GM19238 (cell line): Measurements from ENCODE around the gene UBP1.
"Not testable (repeated sequence)": the region's sequence is repeated elsewhere in the genome, so short reads cannot be mapped to it uniquely, and the experiment has no call there.

Source experiments
- DNase-seq: peaks from one replicate; pipeline ENCODE4 v3.0.0; 2011; ENCODE audit warnings: low spot score; ENCODE audit not compliant: insufficient read length

UBP1 gene

DNA sequence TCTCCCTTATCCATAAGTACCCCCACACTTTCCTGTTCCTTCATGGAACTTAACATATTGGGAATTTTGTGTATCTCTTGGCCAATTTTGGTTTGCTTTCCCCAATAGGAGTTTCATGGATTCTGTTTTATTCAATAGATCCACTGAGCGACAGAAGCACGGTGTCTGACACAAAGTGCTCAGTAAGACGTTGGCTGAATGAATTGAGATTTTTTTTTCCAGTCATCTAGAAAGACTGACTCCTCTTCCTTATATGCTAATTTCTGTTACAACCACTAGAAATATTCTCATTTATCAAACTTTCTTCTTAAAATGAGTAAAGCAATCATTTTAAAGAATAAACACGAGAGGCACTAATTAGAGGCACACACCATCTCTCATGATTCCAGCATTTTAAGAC is 48.1 kb downstream of the UBP1 start:
- DNase-seq = no peak

DNA sequence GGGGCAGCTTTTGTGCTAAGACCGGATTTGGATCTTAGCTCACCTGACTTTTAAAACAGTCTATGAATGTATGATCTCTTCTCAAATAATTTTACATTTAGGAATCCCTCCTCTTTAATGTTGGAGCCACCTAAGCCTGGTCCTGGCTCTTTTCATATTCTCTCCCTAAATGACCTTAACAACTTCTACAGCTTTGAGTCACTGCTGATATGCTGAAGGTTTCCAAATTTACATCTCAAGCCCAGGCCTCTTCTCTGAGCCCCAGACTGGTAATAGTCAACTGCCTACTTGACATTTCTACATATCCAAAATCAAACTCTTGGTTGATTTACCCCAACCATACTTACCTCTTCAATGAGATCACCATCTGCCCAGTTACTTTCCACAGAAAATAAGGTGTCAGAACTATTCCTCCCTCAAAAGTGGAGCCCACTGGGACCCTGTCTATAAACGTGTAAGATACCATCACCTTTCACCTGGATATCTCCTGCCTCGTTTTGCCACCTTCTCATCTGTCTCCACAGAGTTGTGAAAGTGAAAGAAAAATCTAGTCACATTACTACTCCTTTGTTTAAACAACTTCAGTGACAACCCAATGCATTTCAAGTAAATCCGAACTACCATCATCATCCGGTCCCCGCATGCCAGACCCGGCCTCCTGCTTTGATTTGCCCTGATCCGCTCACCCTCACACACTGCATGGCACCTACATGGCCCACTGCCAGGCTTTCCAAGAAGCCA is 48.8 kb downstream of the UBP1 start:
- DNase-seq = no peak

DNA sequence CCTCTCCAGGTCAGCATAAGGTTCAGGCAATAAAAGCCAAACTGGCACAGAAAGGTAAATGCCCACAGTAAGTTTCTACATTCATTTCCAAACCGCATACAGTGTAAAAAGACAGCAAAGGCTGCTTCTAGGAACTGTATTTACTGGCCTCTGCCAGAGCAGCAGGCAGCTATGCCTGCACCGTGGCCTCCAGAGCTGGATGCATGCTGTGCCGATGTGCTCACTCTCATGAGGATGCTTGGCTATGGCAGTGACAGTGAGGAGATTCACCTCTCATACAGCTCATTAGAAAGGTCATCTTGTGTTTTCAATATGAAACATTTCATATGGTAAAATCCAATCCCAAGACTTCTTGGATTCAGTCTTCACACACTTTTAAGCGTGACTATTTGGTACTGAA is 50.3 kb downstream of the UBP1 start:
- no peak for DNase-seq

DNA sequence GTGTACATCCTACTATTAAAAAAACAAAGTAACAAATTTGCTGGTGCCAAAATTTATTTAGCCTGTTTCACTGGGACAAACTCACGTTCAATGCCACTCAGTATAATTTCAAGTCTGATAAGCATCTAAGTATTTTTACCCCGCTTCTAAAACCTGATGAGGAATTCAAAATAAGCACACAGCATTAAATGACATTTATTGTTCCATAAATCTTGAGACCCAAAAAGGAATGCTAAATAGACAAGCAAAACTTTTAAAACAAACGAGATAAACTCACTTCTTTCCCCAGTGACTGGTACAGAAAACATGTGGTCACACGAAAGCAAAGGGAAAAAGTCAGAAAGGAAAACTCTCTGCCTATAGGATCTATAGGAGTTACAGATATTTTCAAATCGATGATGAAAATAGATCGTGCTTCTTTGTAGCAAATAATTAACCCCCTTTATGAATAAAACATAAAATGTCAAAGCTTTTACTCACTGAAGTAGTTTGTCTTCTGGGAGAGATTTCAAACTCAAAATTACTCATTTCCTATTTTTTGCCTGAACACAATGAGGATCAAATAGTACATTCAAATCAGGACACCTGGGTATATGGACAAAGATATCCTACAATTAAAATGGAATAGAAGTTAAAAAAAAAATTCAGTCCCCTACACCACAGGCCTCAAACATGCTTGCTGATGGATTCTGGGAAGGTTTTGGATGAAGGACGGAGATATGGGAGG is 51.7 kb downstream of the UBP1 start:
- no peak for DNase-seq

DNA sequence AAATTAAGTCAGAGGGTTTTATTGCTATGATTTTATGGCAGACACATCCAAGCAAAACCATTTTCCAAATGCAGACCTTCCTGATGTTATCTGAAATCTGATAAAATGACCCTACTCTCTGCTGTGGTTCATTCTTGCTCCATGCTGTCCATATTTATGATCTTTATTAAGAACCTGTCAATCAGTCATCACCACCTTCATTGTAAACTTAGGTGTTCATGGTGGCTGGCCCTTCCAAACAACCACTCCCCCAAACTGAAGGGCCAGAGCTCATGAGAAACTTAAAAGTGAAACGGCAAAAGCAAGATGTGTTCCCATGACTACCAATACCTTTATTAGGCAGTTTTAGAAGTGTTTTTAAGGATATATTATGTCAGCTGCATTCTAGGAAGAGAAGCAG is 53.6 kb downstream of the UBP1 start:
- DNase-seq = no peak

DNA sequence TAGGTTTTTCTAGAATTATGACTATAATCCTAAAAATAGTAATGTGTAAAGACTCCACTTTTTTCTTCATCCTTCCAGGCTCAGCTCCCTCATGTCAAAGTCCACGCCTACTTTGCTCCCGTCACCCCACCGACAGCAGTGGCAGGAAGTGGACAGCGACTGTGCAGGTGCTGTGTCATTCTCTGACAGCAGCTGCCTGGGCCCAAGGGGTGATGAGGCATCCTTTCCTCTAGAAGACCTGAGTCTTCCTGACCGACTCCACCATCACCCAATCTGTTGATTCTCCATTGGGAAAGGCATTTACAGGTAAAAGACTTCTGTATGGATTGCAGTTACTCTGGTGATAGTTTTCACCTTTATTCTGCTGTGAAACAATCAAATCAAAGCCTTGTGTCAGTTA is 54.8 kb downstream of the UBP1 start:
- no peak for DNase-seq

DNA sequence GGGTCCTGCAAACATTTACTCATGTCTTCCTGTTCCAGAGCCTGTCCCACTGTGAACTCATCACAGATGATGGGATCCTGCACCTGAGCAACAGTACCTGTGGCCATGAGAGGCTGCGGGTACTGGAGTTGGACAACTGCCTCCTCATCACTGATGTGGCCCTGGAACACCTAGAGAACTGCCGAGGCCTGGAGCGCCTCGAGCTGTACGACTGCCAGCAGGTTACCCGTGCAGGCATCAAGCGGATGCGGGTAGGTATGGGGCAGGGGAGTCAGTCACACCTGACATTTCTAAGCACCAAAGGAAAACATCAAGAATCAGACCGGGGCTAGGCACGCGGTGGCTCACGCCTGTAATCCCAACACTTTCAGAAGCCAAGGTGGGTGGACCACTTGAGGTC is 56.3 kb downstream of the UBP1 start:
- no peak for DNase-seq

DNA sequence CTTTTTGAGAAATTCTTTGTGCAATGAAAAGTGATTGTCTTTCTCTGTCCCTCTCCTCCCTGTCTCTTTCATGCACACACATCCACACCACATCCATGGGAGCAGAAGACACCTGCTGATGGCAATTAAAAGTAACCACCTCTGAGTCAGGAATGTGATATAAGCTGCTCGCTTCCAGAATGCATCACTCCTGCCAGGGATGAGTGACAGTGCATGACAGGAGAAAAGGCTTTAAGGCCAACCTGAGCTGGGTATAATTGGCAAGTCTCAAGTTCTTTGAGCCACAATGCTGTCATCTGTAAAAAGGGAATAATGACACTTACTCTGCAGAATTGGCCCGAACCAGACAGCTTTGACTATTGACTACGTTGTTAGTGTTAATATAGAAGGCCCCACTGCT is 59.6 kb downstream of the UBP1 start:
- DNase-seq = no peak

DNA sequence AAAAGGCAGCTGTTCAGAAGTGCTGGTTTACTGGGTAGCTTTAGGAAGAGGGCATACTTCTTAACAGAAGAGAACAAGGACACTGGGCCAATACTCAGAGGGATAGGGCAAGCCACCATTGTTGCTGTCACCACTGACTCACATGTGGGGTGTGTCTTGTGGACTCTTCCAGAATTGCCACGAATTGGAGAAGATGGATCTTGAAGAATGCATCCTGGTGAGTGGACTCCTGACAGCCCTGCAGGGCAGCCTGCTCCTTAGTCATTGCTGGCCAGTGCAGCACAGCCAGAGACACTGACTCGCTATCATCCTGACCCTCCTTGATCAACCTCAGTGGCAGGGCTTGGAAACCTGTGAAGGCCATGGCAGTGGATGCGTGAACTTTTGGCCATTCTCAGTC is 62.3 kb downstream of the UBP1 start:
- DNase-seq = no peak

DNA sequence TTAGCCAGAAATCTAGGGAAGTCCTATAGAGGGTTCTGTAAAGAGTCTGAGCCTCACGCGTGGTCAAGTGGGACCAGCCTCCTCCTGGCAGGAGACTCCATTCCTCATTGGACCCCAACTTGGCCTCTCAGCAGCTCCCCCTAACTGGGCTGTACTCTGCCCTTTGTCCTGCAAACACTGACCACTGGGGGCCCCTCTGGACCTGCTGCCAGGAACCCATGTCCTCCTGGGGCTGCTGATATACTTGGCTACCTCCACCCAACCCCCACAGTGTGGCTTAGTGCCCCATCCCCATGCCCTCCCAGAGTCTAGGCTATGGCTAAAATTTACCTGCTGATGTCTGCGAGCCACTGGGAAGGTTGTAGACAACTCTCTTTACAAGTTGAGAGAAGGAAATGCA is 62.7 kb downstream of the UBP1 start:
- no peak for DNase-seq

DNA sequence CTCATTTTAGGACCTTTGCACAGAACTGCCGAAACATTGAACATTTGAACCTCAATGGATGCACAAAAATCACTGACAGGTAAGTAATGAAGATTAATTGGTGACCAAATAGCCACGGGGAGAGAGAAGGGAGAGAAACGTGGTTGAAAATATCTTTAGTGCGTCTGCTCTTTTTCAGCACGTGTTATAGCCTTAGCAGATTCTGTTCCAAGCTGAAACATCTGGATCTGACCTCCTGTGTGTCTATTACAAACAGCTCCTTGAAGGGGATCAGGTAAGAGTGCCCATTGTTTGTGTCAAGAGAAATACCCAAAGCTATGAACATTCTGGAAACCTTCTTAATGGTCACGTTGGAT is 67.1 kb downstream of the UBP1 start:
- no peak for DNase-seq

DNA sequence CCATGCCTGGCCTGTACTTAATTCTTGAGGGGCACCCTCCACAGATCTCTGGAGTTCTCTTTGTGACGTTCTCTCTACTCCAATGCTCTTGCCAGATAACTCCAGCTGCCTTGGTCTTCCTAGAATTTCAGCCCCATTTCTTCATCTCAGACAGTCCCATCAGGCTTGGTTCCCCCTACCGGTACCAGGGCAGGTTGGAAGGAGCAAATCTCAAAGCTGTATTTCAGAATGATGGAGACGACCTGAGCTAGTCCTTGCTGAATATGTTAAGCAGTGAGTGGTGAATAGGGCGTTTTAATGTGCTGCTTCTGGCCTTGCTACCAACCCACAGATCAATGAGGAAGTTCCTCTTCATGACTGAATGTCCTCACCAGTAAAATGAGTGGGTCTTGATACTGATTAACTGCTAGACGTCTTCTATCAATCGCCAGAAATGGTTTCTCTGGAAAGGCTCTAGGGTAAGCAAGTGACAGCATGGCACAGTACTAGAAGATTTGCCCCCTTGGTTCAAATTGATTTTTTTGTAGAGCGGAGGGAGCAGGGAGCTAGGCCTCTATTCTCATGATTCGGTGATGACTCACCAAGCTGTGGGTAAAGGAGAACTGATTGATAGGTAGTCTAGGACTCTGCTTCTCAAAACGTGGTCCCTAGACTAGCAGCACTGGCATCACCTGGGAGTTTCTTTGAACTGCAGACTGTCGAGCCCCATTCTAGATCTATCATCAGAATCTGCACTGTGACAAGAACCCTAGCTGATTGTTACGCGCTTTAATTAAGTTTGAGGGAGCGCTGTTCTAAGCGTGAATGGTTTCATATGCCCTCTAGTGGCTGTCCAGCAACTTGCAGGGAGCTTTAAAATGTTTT is 67.8 kb downstream of the UBP1 start:
- no peak for DNase-seq

DNA sequence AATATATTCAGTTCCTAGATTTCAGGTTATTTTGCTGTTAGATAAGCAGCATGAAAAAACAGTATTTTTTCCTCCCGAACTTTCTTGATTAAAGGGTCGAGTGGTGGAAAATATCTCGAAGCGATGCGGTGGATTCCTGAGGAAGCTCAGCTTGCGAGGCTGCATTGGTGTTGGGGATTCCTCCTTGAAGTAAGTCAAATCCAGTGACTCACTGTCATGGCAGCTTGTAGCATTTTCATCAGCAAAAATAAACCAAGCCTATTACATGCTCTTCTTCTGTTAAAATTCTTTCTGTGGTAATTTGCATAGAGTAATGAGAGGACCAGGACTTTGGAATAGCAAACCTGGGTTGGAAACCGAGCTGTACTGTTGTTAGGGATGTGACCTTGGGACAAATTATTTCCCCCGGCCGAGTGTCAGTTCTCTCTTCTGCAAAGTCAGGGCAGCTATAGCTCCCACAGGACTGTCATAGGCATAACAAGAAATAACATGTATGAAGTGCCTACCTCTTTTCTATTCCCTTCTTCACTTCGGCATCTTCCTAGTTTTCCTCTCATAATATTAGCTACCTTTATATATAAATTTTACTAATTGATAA is 75.6 kb downstream of the UBP1 start:
- no peak for DNase-seq

DNA sequence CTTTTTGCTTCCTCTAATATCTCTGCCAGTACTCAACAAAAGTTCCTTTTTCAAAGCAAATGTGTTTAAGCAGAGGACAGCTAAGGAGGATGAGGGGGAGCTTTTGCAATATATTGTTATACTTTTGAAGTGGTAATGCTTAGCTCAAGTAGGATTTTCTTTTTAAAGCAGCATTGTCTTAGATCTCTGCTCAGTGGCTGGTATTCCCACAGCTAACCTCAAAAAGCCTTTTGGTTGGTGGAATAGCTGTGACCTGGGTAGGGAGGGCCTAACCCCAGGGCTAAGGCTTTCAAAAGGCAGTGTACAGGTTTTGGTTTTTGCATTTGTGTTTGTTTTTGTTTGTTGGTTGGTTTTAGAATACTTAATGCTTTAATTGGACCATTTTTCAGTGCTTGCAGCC is 76.1 kb downstream of the UBP1 start:
- DNase-seq = no peak

DNA sequence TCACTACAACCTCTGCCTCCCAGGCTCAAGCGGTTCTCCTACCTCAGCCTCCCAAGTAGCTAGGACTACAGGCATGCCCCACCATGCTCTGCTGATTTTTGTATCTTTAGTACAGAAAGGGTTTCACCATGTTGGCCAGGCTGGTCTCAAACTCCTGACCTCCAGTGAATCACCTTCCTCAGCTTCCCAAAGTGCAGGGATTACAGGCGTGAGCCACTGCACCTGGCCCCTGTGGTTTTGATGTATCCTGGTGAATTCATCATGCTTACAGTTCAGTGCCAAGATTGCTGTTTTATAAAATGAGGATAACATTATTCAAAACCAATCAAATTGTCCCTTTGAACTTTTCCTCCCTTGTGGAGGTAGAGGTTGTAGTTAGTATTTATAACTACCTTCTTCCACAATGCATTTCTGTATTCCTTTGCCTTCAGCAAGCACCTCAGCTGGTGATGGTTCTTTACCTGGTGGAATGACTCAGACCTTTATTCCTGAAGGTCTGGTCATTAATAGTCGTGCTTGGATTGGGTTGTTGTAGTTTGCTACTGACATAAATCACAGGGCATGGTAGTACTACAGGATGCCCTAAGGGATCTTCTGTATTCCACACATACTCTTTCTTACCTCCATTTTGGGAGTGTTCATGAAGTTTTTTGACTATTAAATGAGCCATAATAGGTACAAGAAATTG is 76.9 kb downstream of the UBP1 start:
- DNase-seq = no peak

DNA sequence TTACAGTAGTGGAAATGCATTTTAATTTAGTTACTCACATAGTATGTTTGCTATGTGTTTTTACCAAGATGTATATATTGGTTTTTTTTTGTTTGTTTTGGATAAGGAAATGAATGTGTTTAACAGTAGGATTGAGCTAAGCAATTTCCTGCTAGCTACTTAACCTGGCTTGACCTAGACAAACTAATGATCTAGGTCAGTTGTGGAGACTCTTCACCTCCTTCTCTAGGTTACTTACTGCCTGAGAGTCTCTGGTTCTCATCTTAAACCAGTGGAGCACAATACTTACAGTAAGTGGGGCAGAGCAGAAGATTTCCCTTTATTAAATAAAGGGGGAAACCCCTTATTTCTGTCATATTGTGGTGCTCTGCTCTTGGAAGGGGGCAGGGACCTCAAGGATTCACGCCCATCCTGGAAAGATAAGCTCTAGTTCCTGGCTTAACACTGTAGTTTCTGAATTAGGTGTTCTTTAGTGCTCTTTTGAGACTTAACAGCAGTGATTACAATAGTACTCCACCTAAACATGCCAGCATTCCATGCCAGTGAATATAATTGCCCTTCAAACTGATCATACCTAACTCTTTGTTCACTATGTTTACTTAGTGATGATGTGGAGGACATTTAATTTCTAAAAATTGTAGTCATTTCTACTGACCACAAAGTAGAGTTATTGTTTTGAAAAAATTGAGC is 79.9 kb downstream of the UBP1 start:
- no peak for DNase-seq

DNA sequence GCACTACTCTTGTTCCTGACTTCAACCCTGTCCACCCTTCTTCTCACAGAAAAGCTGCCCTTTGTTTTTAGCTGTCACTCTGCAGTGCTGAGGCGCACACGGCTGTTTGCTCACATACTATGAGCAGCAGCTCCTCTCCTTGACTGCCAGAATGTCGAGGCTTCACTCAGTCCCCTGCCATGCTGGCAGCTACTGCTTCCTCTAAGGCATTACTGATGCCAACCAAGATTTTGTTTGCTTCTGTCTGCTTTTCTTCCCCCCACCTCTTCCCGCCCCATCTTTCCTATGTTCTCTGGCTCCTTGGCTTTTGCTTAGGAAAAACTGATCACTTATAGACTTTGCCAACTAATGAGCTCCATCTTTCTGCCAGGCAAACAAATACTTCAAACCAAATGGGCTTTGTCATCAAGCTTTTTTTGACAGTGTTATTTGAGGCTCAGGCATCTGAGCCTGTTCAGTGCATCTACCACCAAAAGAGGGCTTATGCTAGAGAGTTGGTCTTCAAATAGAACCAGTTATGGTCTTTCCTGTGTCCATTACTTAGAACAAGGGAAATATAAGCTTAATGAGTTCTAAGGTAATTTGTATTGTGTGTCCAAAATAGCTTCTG is 81.9 kb downstream of the UBP1 start:
- no peak for DNase-seq

DNA sequence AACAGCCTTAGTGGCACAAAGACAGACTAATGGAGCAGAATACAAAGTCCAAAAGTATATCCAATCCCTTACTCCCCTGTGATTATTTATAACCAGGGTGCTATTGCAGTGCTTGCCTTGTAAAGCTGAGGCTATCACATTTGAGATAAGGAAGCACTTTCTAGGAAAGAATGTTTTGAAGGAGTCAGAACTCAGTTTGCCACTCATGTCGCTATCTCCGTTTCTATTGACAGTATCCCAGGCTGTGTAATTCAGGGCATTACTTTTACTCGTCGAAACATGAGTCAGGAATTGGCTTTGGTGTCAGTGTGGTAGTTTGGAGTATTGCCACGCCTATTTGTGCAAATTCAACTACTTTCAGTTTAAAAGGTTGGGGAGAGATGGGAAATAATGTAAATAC is 84.6 kb downstream of the UBP1 start:
- DNase-seq = no peak

DNA sequence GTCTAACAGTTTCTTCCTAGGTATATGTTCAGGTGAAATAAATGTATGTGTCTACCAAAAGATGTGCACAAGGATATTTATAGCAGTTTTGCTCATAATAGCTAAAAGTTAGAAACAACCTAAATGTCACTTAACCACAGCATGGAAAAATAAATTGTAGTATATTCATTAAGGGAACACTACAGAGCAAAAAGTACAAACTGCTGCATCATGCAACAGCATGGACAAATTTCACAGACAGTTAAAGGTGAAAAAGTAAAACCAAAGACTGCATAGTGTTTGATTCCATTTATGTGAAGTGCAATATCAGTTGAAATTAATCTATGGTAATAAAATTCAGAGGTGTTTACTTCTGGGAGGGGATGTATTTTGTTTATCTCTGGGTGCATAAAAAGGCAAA is 100.4 kb downstream of the UBP1 start:
- no peak for DNase-seq

DNA sequence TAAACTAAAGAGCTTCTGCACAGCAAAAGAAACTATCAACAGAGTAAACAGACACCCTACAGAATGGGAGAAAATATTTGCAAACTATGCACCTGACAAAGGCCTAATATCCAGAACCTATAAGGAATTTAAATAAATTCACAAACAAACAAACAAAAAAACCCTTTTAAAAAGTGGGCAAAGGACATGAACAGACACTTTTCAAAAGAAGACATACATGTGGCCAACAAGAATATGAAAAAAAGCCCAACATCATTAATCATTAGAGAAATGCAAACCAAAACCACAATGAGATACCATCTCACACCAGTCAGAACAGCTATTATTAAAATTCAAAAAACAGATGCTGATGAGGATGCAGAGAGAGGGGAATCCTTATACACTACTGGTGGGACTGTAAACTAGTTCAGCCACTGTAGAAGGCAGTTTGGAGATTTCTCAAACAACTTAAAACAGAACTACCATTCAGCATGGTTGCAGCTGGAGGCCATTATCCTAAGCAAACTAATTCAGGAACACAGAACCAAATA is 101.2 kb downstream of the UBP1 start:
- not testable (repeated sequence) for DNase-seq
